GDM1 (cell line): ENCODE data around the gene POLE.

Source experiments
- DNase-seq: peaks from one replicate; lab custom pipeline; 2025; lab: John Stamatoyannopoulos, UW

POLE gene

GRCh38 chr12:132651444-132652100 lies 35.6 kb downstream of the POLE start:
- no peak for DNase-seq

GRCh38 chr12:132649226-132649945 lies 37.8 kb downstream of the POLE start:
- no peak for DNase-seq

- no peak for DNase-seq
Observed at GRCh38 chr12:132648616-132649225, 38.4 kb downstream of the POLE start.

GRCh38 chr12:132647858-132648257 lies 39.3 kb downstream of the POLE start:
- no peak for DNase-seq

- DNase-seq, result no peak
Observed at GRCh38 chr12:132646850-132647249, 40.3 kb downstream of the POLE start.

- no peak for DNase-seq
Observed at GRCh38 chr12:132642846-132643835, 44.0 kb downstream of the POLE start.

- no peak for DNase-seq
Observed at GRCh38 chr12:132641811-132642650, 45.1 kb downstream of the POLE start.

- DNase-seq, result no peak
Observed at GRCh38 chr12:132640936-132641335, 46.2 kb downstream of the POLE start.

- DNase-seq, result no peak
Observed at GRCh38 chr12:132639956-132640520, 47.1 kb downstream of the POLE start.

GRCh38 chr12:132638541-132639408 lies 48.4 kb downstream of the POLE start:
- DNase-seq, result no peak

GRCh38 chr12:132637811-132638210 lies 49.3 kb downstream of the POLE start:
- no peak for DNase-seq

- no peak for DNase-seq
Observed at GRCh38 chr12:132635076-132635955, 51.8 kb downstream of the POLE start.

- no peak for DNase-seq
Observed at GRCh38 chr12:132634411-132634990, 52.6 kb downstream of the POLE start.

- no peak for DNase-seq
Observed at GRCh38 chr12:132633901-132634300, 53.2 kb downstream of the POLE start.

- DNase-seq, result no peak
Observed at GRCh38 chr12:132633398-132633797, 53.7 kb downstream of the POLE start.

- no peak for DNase-seq
Observed at GRCh38 chr12:132632521-132633228, 54.5 kb downstream of the POLE start.

GRCh38 chr12:132631666-132632065 lies 55.5 kb downstream of the POLE start:
- no peak for DNase-seq

- DNase-seq, result no peak
Observed at GRCh38 chr12:132630672-132631071, 56.5 kb downstream of the POLE start.
